HCT116 (cell line): ENCODE data around the gene FBXL16. TPM values are rescaled to one million over a fixed set of nuclear protein-coding genes. Genes with fewer than 3 reads are reported as not detected.
A peak's percentile ranks its signal among the peaks of the same experiment; 100 is the strongest.

Source experiments
- ATAC-seq: fragments of 200-7000 bp; cut with Tn5 transposase; 2 replicates; pipeline ENCODE4 v1.9.1; 2020; ENCODE audit warnings: mild to moderate bottlenecking, moderate library complexity
- BruUV-seq: library from RNA; stranded (reverse); fragments of 400-500 nt; replicated peaks from 2 replicates; lab custom pipeline; 2021; lab: Mats Ljungman, UMichigan
- CTCF ChIA-PET: fragments of 300-600 bp; sonication (Branson Sonifier 250); formaldehyde crosslinking; loops from one replicate; lab custom pipeline; 2021; ENCODE audit warnings: antibody characterized with exemption; lab: Charles Lee
- POLR2A ChIA-PET: fragments of 300-600, 350-600 bp; sonication (Branson Sonifier 250); formaldehyde crosslinking; loops from one replicate; lab custom pipeline; 2021; ENCODE audit warnings: antibody characterized with exemption; lab: Charles Lee
- RAD21 ChIA-PET, 2 experiments: fragments of 300-600 bp; sonication (Branson Sonifier 250); formaldehyde crosslinking; loops; one replicate each; lab custom pipeline; 2023; ENCODE audit warnings: low total read pairs in 2 of 2; ENCODE audit not compliant: uncharacterized antibody in 2 of 2, unreplicated experiment in 2 of 2, low non-redundant PET in 1 of 2; lab: Charles Lee
- DNase-seq: peaks from one replicate; pipeline ENCODE4 v3.0.0-alpha.2; 2010; ENCODE audit warnings: low read depth, low spot score
- H2AFZ ChIP-seq: fragments of 200-600 bp; shearing (Covaris generic), sonication (generic); 2 replicates; pipeline ENCODE4 v1.6.1; 2017; ENCODE audit warnings: low read depth, mixed run types, mixed read lengths, antibody characterized with exemption, low read length; ENCODE audit not compliant: poor library complexity, severe bottlenecking
- H3K27ac ChIP-seq: 2 replicates; pipeline ENCODE4 v1.5.1; 2012; ENCODE audit warnings: low read depth, low read length
- H3K27me3 ChIP-seq: fragments of 200-600 bp; sonication (generic); 2 replicates; pipeline ENCODE4 v1.6.1; 2016; ENCODE audit warnings: mixed run types, low read length, mixed read lengths; ENCODE audit not compliant: insufficient read depth
- H3K36me3 ChIP-seq, 2 experiments: fragments of 200-500 bp in 1 of 2; fragments of 200-600 bp in 1 of 2; sonication (Bioruptor generic) in 1 of 2; sonication (generic) in 1 of 2; 2 replicates each; pipeline versions ENCODE4 v1.5.1 to v1.6.1; 2014 to 2016; ENCODE audit warnings: low read length in 2 of 2, inconsistent platforms in 1 of 2, mixed read lengths in 1 of 2, mixed run types in 1 of 2; ENCODE audit not compliant: insufficient read depth in 2 of 2, control insufficient read depth in 1 of 2
- H3K4me1 ChIP-seq, 2 experiments: fragments of 200-600 bp in 1 of 2; sonication (generic) in 1 of 2; 2 replicates each; pipeline versions ENCODE4 v1.5.1 to v1.6.1; 2012 to 2017; ENCODE audit warnings: low read length in 2 of 2, inconsistent platforms in 1 of 2, mild to moderate bottlenecking in 1 of 2, mixed read lengths in 1 of 2, mixed run types in 1 of 2, moderate library complexity in 1 of 2; ENCODE audit not compliant: insufficient read depth in 2 of 2, control insufficient read depth in 1 of 2
- H3K4me2 ChIP-seq: fragments of 200-600 bp; sonication (generic); 2 replicates; pipeline ENCODE4 v1.6.1; 2017; ENCODE audit warnings: mixed run types, low read length, mixed read lengths
- H3K4me3 ChIP-seq, 2 experiments: fragments of 200-600 bp in 1 of 2; sonication (generic) in 1 of 2; replicated peaks in 1 of 2; 2 replicates each; pipeline ENCODE4 v1.5.1; 2011 to 2016; ENCODE audit warnings: low read length in 2 of 2, control low read depth in 1 of 2, low read depth in 1 of 2, mild to moderate bottlenecking in 1 of 2, mixed read lengths in 1 of 2, mixed run types in 1 of 2
- H3K79me2 ChIP-seq: fragments of 200-600 bp; sonication (generic); 2 replicates; pipeline ENCODE4 v1.6.1; 2017; ENCODE audit warnings: mild to moderate bottlenecking, mixed run types, low read length, moderate library complexity, mixed read lengths; ENCODE audit not compliant: insufficient read depth
- H3K9ac ChIP-seq: fragments of 200-600 bp; sonication (generic); 2 replicates; pipeline ENCODE4 v1.6.1; 2016; ENCODE audit warnings: low read length, mixed read lengths
- H3K9me2 ChIP-seq: fragments of 200-600 bp; sonication (generic), shearing (Covaris generic); 2 replicates; pipeline ENCODE4 v1.6.1; 2017; ENCODE audit warnings: mixed run types, mild to moderate bottlenecking, moderate library complexity; ENCODE audit not compliant: insufficient read depth
- H3K9me3 ChIP-seq, 2 experiments: fragments of 200-500 bp in 1 of 2; fragments of 200-600 bp in 1 of 2; sonication (Bioruptor generic) in 1 of 2; sonication (generic) in 1 of 2; 2 replicates each; pipeline ENCODE4 v1.6.1; 2014 to 2017; ENCODE audit warnings: low read length in 2 of 2, mixed read lengths in 2 of 2, inconsistent platforms in 1 of 2, low read depth in 1 of 2, mild to moderate bottlenecking in 1 of 2, mixed run types in 1 of 2, moderate library complexity in 1 of 2; ENCODE audit not compliant: control insufficient read depth in 1 of 2, insufficient read depth in 1 of 2
- H4K20me1 ChIP-seq: fragments of 200-600 bp; sonication (generic), shearing (Covaris generic); 2 replicates; pipeline ENCODE4 v1.6.1; 2017; ENCODE audit warnings: mixed run types, mild to moderate bottlenecking, moderate library complexity; ENCODE audit not compliant: insufficient read depth
- EZH2 ChIP-seq: fragments of 200-600 bp; sonication (generic); IDR thresholded peaks from 2 replicates; pipeline ENCODE4 v1.6.1; 2017; ENCODE audit warnings: antibody characterized with exemption, mixed run types
- FOSL1 ChIP-seq: IDR thresholded peaks from 2 replicates; pipeline ENCODE4 v1.6.1; 2012; ENCODE audit warnings: low read depth
- POLR2A ChIP-seq: IDR thresholded peaks from 2 replicates; pipeline ENCODE4 v1.7.0; 2011; ENCODE audit warnings: borderline replicate concordance; ENCODE audit not compliant: insufficient read depth, insufficient read length; ENCODE audit errors: extremely low read depth
- POLR2AphosphoS5 ChIP-seq: IDR thresholded peaks from 2 replicates; pipeline ENCODE4 v1.6.1; 2011; ENCODE audit warnings: mild to moderate bottlenecking, low read depth, low read length, moderate library complexity
- ZFX ChIP-seq: fragments of 450-650 bp; IDR thresholded peaks from 2 replicates; pipeline ENCODE4 v1.6.1; 2017
- intact Hi-C: fragments of 100-400 bp; cut with micrococcal nuclease; formaldehyde crosslinking; loops from 2 replicates; pipeline ENCODE4 v1.10.0; 2022
- total RNA-seq: library from RNA; stranded (reverse); gene quantifications from one replicate; pipeline ENCODE4 v1.2.1, GENCODE V29; 2021; ENCODE audit not compliant: unreplicated experiment
- TF ChIP-seq, protein P1 (sequence below): IDR thresholded peaks from 2 replicates; pipeline ENCODE4 v1.6.1; 2012

FBXL16 gene
- total RNA-seq, 1 experiment from 2014 or later: 49.7 TPM

DNA sequence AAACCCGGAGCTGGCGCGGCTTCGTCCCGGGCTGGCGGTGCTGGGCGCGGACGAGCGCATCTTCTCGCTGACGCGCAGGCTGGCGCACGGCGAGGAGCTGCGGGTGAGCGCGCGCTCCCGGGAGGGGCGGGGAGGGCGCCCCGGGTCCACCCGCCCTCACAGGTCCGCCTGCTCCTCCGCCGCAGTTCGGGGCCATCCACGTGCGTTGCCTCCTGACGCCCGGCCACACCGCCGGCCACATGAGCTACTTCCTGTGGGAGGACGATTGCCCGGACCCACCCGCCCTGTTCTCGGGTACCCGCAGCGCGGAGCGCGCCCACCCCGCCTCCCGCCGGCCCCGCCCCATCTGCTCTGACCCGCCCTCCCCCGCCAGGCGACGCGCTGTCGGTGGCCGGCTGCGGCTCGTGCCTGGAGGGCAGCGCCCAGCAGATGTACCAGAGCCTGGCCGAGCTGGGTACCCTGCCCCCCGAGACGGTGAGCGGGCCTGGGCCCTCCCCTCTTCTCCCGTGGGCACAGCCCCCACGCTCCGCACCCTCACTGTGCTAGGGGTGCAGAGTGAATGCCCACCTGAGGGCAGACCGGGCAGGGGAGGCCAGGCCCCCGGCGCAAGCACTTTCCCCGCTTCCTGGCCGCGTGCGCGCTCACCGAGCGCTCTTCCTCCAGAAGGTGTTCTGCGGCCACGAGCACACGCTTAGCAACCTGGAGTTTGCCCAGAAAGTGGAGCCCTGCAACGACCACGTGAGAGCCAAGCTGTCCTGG is 22.7 kb upstream of the FBXL16 start:
- Histone ChIP-seq H3K4me1 (peaks cover 5 to 31% of the 10 kb centered on the region in 2 experiments; a peak in 3 of 4 replicates), H3K27ac (peak overlapping the region; percentile 96), H3K79me2 (peaks cover 19% of the 10 kb centered on the region; the same call in 1 of the 2 replicates), H3K9ac (peak overlapping the region; percentile 98), H3K4me2 (peak overlapping the region; percentile 99), H3K27me3 (no peaks in the 10 kb centered on the region), H2AFZ (no peak overlapping the region), H4K20me1 (no peaks in the 10 kb centered on the region), H3K4me3 (peak overlapping the region; percentile 80 to 89), H3K36me3 (no peaks in the 10 kb centered on the region; a peak in 1 of 4 replicates), H3K9me2 (no peaks in the 10 kb centered on the region), H3K9me3 (no peaks in the 10 kb centered on the region)
- ChIA-PET RAD21 (interaction anchor here in 1 of 2 experiments (0.9 kb wide), 1 partner anchor 12 kb away, joined by 3 read pairs; no protein-coding TSS in a partner anchor), CTCF (interaction anchor here (0.9 to 3.0 kb wide), 6 partner anchors 9 to 21 kb away, joined by 3 to 20 read pairs (median 8); partner anchors contain the start of genes CIAO3 and METRN), POLR2A (interaction anchor here (0.8 to 3.5 kb wide), 7 partner anchors 8 to 316 kb away, joined by 3 to 12 read pairs (median 4); partner anchors contain the start of genes CIAO3, METRN and MSLN)
- no TSS peak for BruUV-seq
- TF ChIP-seq POLR2AphosphoS5: peak; percentile 63
- TF ChIP-seq ZFX: peak; percentile 35; the same call in 1 of the 2 replicates
- TF ChIP-seq FOSL1: no peak
- no peak for TF ChIP-seq EZH2
- TF ChIP-seq POLR2A: peak; percentile 71
- DNase-seq (peak; percentile 86), ATAC-seq (peak; percentile 55)
- intact Hi-C loops: loop anchor here (1.0 kb wide), 1 partner anchor 57 kb away; no protein-coding TSS in a partner anchor

DNA sequence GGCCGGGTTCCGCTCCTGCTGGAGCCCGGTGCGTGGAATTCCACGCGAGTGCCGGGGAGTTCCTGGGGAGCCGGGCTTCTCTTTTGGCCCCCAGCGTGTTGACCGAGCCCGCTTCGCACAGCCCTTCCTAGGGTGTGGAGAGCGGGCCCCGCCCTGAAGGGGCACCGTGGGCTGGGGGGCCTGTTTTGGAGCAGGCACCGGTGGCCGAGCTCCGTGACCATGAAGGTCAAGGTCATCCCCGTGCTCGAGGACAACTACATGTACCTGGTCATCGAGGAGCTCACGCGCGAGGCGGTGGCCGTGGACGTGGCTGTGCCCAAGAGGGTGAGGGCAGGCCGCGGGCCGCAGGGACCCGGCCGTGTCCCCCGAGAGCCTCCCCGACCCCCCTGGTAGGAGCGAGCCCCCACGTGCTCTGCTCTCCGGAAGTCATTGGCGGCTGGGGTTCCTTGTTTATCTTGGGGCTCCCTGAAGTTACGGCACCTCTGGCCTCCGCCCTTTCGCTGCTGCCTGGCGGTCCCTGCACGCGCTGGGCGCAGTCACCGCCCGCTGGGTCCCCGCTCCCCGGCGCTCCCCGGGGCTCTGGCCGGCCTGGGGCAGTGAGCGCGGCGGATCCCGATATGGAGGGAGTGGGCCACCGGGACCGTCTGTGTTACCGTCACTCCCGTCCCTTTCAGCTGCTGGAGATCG is 21.8 kb upstream of the FBXL16 start:
- peak overlapping the region; percentile 96 for H3K27ac ChIP-seq
- TSS peak; percentile 44 for BruUV-seq
- peak overlapping the region; percentile 99 for H3K4me2 ChIP-seq
- no peaks in the 10 kb centered on the region for H3K9me3 ChIP-seq
- intact Hi-C loops: no loop called here
- peaks cover 5 to 39% of the 10 kb centered on the region in 2 experiments; a peak in 3 of 4 replicates for H3K4me1 ChIP-seq
- TF ChIP-seq, protein P1, sequence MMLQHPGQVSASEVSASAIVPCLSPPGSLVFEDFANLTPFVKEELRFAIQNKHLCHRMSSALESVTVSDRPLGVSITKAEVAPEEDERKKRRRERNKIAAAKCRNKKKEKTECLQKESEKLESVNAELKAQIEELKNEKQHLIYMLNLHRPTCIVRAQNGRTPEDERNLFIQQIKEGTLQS: no peak
- TF ChIP-seq POLR2A (peak; percentile 50), ZFX (peak; percentile 71; the same call in 1 of the 2 replicates), POLR2AphosphoS5 (peak; percentile 47; the same call in 1 of the 2 replicates)
- H3K27me3 ChIP-seq: no peaks in the 10 kb centered on the region
- H3K9me2 ChIP-seq: no peaks in the 10 kb centered on the region
- ChIA-PET CTCF (interaction anchor here (0.9 to 3.0 kb wide), 7 partner anchors 8 to 22 kb away, joined by 3 to 20 read pairs (median 9); partner anchors contain the start of genes CIAO3 and METRN), RAD21 (interaction anchor here in 1 of 2 experiments (0.9 kb wide), 1 partner anchor 11 kb away, joined by 3 read pairs; no protein-coding TSS in a partner anchor), POLR2A (interaction anchor here (0.8 to 3.5 kb wide), 6 partner anchors 8 to 317 kb away, joined by 3 to 12 read pairs (median 4); partner anchors contain the start of genes CIAO3, METRN and MSLN)
- no peaks in the 10 kb centered on the region for H3K36me3 ChIP-seq
- H4K20me1 ChIP-seq: no peaks in the 10 kb centered on the region
- H3K79me2 ChIP-seq: peaks cover 19% of the 10 kb centered on the region; the same call in 1 of the 2 replicates
- peak; percentile 4 for ATAC-seq
- no peak overlapping the region for H2AFZ ChIP-seq
- H3K4me3 ChIP-seq: peak overlapping the region; percentile 80 to 89
- H3K9ac ChIP-seq: peak overlapping the region; percentile 98
- DNase-seq: no peak
